ENCODE measurements around the gene MAD1L1.
"Not testable (repeated sequence)": the region's sequence is repeated elsewhere in the genome, so short reads cannot be mapped to it uniquely, and the experiment has no call there.

Gene MAD1L1

DNA sequence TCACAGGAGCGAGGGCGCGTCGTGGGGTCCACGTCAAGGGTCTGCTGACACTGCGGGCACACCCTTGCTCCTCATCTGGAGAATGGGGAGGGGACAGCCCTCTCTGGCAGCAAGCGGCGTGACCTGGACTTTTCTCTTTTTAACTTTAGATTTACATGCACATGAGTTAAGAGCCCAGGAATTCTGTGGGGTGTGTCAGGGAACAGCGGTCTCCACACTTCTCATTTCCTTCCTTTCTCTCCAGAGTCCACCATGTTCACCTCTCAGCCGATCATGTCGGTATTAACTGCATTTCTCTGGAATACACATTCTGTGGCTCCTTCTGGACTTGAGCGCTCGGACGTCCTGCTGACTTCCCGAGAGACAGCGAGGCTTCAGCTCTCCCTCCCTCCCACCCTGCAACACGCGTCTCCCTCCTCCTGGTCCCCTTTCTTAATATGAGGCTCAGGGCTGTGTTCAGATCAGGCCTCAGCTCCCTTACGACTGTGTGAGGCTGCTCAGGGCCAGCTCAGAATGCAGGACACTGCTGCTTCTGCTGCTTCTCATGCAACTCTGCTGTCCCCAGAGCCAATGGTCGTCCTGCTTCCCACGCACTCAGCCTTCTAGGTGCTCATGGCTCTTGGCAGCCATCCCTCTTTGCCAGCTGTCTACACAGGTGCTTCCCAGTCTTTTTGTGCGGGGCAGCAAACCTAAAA lies 301.3 kb downstream of the MAD1L1 start:
- peak; percentile 18 for DNase-seq

- no peak for DNase-seq
Measured at GRCh38 chr7:1930381-1931065, 302.2 kb downstream of the MAD1L1 start.

GRCh38 chr7:1929349-1929925 lies 303.3 kb downstream of the MAD1L1 start:
- DNase-seq = not testable (repeated sequence)

GRCh38 chr7:1928645-1929348 lies 303.9 kb downstream of the MAD1L1 start:
- DNase-seq = no peak

- DNase-seq = no peak
Measured at GRCh38 chr7:1927937-1928644, 304.7 kb downstream of the MAD1L1 start.

DNA sequence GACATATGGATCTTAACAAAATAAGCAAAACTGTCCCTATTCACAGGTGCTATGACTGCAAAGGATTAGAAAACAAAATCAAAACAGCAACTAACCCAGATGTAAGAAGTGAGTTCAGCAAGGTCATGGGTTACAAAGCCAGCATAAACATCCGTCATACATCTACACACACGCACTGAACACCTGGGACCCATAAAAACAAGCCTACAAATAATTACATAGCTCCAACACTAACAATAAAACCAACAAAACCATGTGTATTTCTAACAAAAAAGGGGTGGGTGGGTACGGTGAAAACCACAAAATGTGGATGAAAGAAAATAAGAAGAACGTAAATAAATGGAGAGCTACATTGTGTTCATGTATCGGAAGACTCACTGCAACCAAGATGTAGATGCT lies 305.8 kb downstream of the MAD1L1 start:
- DNase-seq = no peak

GRCh38 chr7:1925973-1926907 lies 306.5 kb downstream of the MAD1L1 start:
- no peak for DNase-seq

DNA sequence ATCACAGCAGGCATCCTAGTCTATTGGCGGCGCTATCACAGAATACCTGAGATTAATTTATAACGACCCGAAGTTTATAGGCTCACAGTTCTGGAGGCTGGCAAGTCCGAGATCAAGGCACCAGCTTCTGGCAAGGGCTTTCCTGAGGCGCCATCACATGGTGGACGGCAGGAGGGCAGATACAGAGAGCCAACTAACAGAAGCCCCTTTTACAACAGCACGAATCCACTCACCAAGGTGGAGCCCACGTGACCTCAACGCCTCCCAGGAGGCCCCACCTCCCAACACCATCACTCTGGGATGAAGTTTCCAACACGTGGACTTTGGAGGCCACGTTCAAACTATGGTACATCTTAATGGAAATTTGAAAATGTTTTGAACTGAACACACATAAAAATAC lies 307.4 kb downstream of the MAD1L1 start:
- DNase-seq = no peak

DNA sequence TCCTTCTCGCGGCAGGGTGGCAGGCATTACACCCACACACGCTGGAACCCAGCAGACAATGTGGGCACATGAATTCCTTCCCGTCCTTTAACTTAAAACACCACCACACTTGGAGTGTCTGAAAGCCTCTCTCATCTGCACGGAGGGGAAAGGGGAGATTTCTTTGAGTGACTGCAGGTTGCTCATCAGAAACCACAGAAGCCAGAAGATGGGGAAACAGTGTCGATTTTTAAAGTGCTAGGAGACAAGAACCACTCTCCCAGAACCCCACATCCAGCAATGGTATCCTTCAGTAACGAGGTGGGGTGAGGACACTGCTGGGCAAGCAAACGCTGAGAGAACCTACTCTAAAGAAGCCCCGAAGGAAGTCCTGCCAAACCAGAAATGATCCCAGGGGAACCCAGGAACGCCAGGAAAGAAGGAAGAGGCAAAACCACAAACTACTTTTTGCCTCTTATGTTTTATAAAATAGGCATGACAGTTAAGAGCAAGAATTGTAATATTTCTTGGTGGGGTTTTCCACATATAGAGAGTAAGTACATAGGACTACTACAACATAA lies 308.4 kb downstream of the MAD1L1 start:
- DNase-seq = no peak

GRCh38 chr7:1923409-1924257 lies 309.1 kb downstream of the MAD1L1 start:
- DNase-seq = no peak

DNA sequence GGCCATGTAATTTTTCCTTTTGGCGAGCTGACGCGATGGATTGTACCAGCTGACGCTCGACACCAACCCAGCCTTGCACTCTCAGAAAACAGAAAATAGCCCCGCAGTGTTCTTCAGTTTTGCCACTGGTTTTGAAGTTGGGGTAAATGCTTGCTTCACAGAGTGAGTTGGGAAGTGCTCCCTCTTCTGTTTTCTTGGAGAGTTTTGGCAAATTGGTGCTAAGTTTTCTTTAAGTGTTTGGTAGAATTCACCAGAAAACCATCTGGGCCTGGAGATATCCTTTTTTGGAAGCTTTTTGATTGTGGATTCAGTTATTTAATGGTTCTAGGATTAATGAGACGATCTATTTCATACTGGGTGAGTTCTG lies 309.9 kb downstream of the MAD1L1 start:
- DNase-seq = no peak

DNA sequence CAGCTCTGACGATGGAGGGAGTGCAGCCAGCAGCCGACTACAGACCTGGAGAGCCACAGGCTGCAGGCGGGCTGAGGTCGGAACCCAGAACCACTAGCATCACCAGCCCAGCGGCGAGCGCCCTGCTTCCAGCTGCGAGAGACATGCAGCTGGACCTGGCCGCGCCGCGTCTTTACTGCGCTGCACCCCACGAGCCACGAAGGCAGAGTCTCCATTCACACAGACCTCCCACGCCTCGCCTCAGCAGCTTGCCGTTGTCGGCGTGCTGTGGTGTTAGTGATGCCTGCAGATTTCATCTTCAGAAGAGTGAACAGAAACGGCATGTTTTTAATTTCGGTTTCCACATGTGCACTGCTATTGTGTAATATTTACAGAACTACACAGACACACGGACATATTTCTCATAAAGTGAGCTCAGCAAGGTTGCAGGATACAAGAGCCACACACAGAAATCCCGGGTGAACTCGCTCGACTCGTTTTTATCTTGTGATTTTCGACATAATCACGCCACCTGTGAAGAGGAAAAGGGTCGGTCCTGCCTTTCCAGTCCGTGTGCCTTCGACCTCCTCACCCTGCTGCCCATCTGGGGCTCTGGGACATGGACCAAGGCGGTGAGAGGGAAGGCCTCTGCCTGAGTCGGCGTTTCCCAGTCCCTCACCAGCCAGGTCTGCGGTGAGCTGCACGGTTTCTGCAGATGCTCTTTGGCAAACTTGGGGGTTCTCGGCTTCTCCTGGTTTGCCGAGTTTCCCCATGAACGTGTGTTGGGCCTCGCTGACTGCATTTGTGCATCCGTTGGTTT lies 310.5 kb downstream of the MAD1L1 start:
- DNase-seq = no peak

GRCh38 chr7:1920881-1921280 lies 311.9 kb downstream of the MAD1L1 start:
- DNase-seq = no peak

- no peak for DNase-seq
Measured at GRCh38 chr7:1920266-1920681, 312.5 kb downstream of the MAD1L1 start.

- no peak for DNase-seq
Measured at GRCh38 chr7:1919539-1920265, 313.0 kb downstream of the MAD1L1 start.

GRCh38 chr7:1918881-1919525 lies 313.7 kb downstream of the MAD1L1 start:
- DNase-seq = no peak

- no peak for DNase-seq
Measured at GRCh38 chr7:1918063-1918645, 314.6 kb downstream of the MAD1L1 start.

Data from EL (cell line).